ENCODE data around the gene ARHGEF26.

DNA sequence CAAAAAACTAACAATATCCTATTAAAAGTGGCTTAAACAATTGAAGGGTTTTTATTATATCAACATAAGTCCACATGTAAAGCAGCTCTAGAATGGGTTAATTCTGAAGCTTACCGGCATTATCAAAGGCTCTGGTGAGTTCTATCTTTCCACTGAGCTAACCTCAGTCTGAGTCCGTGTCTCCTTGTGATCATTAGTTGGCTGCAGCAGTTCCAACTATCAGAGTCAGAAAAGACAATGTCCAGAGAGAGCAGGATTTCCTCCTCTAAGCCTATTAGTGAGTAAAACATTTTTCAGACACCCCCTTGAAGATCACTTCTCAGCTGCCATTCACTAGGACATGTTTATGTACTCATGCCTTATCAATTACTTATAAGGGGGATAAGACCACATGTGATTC, 153.2 kb downstream of the ARHGEF26 start:
- TF ChIP-seq, protein P1, sequence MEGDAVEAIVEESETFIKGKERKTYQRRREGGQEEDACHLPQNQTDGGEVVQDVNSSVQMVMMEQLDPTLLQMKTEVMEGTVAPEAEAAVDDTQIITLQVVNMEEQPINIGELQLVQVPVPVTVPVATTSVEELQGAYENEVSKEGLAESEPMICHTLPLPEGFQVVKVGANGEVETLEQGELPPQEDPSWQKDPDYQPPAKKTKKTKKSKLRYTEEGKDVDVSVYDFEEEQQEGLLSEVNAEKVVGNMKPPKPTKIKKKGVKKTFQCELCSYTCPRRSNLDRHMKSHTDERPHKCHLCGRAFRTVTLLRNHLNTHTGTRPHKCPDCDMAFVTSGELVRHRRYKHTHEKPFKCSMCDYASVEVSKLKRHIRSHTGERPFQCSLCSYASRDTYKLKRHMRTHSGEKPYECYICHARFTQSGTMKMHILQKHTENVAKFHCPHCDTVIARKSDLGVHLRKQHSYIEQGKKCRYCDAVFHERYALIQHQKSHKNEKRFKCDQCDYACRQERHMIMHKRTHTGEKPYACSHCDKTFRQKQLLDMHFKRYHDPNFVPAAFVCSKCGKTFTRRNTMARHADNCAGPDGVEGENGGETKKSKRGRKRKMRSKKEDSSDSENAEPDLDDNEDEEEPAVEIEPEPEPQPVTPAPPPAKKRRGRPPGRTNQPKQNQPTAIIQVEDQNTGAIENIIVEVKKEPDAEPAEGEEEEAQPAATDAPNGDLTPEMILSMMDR (IDR thresholded peaks at IDR 0.05): no peak
- TF ChIP-seq POLR2A (IDR thresholded peaks at IDR 0.05): no peak

Measured in body of pancreas (tissue), 4 donors.